ENCODE measurements around the gene FBXL17. TPM values are rescaled to one million over a fixed set of nuclear protein-coding genes. Genes with fewer than 3 reads are reported as not detected.

Gene FBXL17
- total and polyA plus RNA-seq, 2 donors (not counting 1 experiment from before 2014, with no cell fraction given), result 7.3 to 40.3 TPM

DNA sequence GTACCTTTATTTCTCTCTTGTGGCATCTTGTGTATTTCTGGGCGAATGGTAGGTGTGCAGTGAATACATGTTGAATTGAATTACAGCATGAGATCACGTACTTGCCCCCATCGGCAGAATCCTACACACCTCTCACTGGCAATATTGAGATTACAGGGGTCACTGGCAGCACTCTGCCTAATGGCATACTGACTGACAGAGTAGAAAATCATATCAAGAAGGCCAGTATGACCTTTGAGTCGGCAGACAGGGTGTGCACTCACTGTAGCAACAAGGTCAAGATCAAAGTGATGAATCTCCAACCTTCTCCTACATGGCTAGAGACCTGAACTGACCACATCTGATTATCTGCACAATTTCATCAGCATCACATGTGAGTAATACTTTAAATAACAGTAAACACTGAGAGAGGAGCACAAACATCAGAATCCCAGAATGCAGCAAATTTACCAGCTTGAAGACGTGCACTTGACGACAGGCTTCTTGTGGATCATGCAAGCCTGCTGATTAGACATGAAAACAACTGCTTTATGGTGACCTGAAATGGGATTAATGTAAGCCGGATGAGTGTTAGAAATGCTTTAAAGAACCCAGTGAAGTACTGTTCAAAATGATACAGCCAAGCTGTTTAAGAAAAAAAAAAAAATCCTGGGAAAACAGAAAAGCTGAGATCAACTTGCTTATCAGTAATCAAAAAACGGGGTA is 444.1 kb downstream of the FBXL17 start:
- H3K4me3 Mint-ChIP-seq, result no peak overlapping the region
- H4K20me1 ChIP-seq (ENCODE audit: control insufficient read depth, insufficient read depth, low read length, poor library complexity, severe bottlenecking), result no peaks in the 10 kb centered on the region
- H3K27me3 ChIP-seq (replicated peaks in 1 of 4; ENCODE audit: control extremely low read depth in 1 of 4, control insufficient read depth in 3 of 4, insufficient read depth in 4 of 4, low read length in 3 of 4), result no peaks in the 10 kb centered on the region
- H3K4me2 ChIP-seq (replicated peaks; ENCODE audit: low read depth, low read length, poor library complexity, severe bottlenecking), result no peak overlapping the region
- DNase-seq (no peak), ATAC-seq (ENCODE audit: low read depth) (no peak)
- H3K9ac ChIP-seq (ENCODE audit: low read length), result no peak overlapping the region
- TF ChIP-seq, protein P1, sequence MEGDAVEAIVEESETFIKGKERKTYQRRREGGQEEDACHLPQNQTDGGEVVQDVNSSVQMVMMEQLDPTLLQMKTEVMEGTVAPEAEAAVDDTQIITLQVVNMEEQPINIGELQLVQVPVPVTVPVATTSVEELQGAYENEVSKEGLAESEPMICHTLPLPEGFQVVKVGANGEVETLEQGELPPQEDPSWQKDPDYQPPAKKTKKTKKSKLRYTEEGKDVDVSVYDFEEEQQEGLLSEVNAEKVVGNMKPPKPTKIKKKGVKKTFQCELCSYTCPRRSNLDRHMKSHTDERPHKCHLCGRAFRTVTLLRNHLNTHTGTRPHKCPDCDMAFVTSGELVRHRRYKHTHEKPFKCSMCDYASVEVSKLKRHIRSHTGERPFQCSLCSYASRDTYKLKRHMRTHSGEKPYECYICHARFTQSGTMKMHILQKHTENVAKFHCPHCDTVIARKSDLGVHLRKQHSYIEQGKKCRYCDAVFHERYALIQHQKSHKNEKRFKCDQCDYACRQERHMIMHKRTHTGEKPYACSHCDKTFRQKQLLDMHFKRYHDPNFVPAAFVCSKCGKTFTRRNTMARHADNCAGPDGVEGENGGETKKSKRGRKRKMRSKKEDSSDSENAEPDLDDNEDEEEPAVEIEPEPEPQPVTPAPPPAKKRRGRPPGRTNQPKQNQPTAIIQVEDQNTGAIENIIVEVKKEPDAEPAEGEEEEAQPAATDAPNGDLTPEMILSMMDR (IDR thresholded peaks at IDR 0.05), result no peak
- TF ChIP-seq EZH2 (IDR thresholded peaks at IDR 0.05; ENCODE audit: borderline replicate concordance, insufficient read depth, low read depth, low read length, poor library complexity, severe bottlenecking), result no peak
- no peaks in the 10 kb centered on the region for H3K9me3 Mint-ChIP-seq (ENCODE audit: insufficient read depth)
- no peaks in the 10 kb centered on the region for H3K4me1 ChIP-seq (ENCODE audit: control insufficient read depth in 2 of 2, insufficient read depth in 2 of 2, low read length in 2 of 2)
- no peaks in the 10 kb centered on the region for H3K36me3 ChIP-seq (replicated peaks in 1 of 2; ENCODE audit: control extremely low read depth in 1 of 2, control insufficient read depth in 1 of 2, extremely low read depth in 1 of 2, insufficient read depth in 2 of 2, low read length in 1 of 2)
- H3K27ac ChIP-seq (ENCODE audit: low read length in 2 of 2), result no peak overlapping the region
- no peak overlapping the region for H3K4me3 ChIP-seq (ENCODE audit: control extremely low read depth in 1 of 5, extremely low read depth in 1 of 5, insufficient read depth in 1 of 5, low read depth in 2 of 5, low read length in 4 of 5)
- intact Hi-C loops (cut with micrococcal nuclease), result no loop called here
- POLR2A ChIA-PET, result no interaction called here
- WGBS (ENCODE audit: insufficient coverage), result 86% methylated on average over 2 of the region's 8 CpGs
- H3K9me3 ChIP-seq (ENCODE audit: control extremely low read depth in 1 of 3, control insufficient read depth in 2 of 3, insufficient read depth in 1 of 3, low read length in 2 of 3), result no peaks in the 10 kb centered on the region
- H3K27ac Mint-ChIP-seq, result no peak overlapping the region
- H2AFZ ChIP-seq (ENCODE audit: insufficient read depth, low read depth, low read length, poor library complexity, severe bottlenecking), result no peak overlapping the region
- H3K79me2 ChIP-seq (ENCODE audit: control insufficient read depth, insufficient read depth, low read length), result no peaks in the 10 kb centered on the region
- no peaks in the 10 kb centered on the region for H3K27me3 Mint-ChIP-seq
- no peaks in the 10 kb centered on the region for H3K4me1 Mint-ChIP-seq
- CTCF ChIA-PET, result interaction anchor here (0.6 kb wide), 1 partner anchor 55 kb away, joined by 3 read pairs; no protein-coding TSS in a partner anchor

DNA sequence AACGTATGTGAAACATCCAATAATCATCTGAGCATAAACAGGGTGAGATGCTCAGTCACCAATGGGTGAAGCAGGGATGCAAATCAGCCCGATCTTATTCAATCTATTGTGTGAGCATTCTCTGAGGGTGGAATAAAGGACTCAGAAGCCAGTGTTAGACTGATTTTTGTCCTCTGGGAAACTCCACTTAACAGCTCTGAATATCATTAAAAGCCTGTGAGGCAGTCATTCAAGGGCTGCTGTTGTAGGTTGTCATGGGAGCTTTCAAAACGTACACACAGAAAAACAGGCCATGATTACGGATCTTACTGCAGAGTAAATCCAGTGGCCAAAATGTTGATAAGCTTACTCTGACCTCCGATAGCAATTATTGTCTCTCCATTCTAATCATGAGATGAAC is 444.7 kb downstream of the FBXL17 start:
- CTCF ChIA-PET, result no interaction called here
- H3K9me3 Mint-ChIP-seq (ENCODE audit: insufficient read depth), result no peaks in the 10 kb centered on the region
- Histone ChIP-seq H3K9ac (ENCODE audit: low read length) (no peak overlapping the region), H3K27ac (ENCODE audit: low read length in 2 of 2) (no peak overlapping the region), H3K4me1 (ENCODE audit: control insufficient read depth in 2 of 2, insufficient read depth in 2 of 2, low read length in 2 of 2) (no peaks in the 10 kb centered on the region), H4K20me1 (ENCODE audit: control insufficient read depth, insufficient read depth, low read length, poor library complexity, severe bottlenecking) (no peaks in the 10 kb centered on the region), H3K4me3 (ENCODE audit: control extremely low read depth in 1 of 5, extremely low read depth in 1 of 5, insufficient read depth in 1 of 5, low read depth in 2 of 5, low read length in 4 of 5) (no peak overlapping the region), H2AFZ (ENCODE audit: insufficient read depth, low read depth, low read length, poor library complexity, severe bottlenecking) (no peak overlapping the region), H3K27me3 (replicated peaks in 1 of 4; ENCODE audit: control extremely low read depth in 1 of 4, control insufficient read depth in 3 of 4, insufficient read depth in 4 of 4, low read length in 3 of 4) (no peaks in the 10 kb centered on the region), H3K79me2 (ENCODE audit: control insufficient read depth, insufficient read depth, low read length) (no peaks in the 10 kb centered on the region), H3K9me3 (ENCODE audit: control extremely low read depth in 1 of 3, control insufficient read depth in 2 of 3, insufficient read depth in 1 of 3, low read length in 2 of 3) (no peaks in the 10 kb centered on the region), H3K4me2 (replicated peaks; ENCODE audit: low read depth, low read length, poor library complexity, severe bottlenecking) (no peak overlapping the region), H3K36me3 (replicated peaks in 1 of 2; ENCODE audit: control extremely low read depth in 1 of 2, control insufficient read depth in 1 of 2, extremely low read depth in 1 of 2, insufficient read depth in 2 of 2, low read length in 1 of 2) (no peaks in the 10 kb centered on the region)
- no peaks in the 10 kb centered on the region for H3K4me1 Mint-ChIP-seq
- no peak overlapping the region for H3K4me3 Mint-ChIP-seq
- H3K27me3 Mint-ChIP-seq, result no peaks in the 10 kb centered on the region
- 100% methylated on average over 1 of the region's 5 CpGs for WGBS (ENCODE audit: insufficient coverage)
- no peak overlapping the region for H3K27ac Mint-ChIP-seq
- DNase-seq, result no peak
- POLR2A ChIA-PET, result no interaction called here
- intact Hi-C loops (cut with micrococcal nuclease), result no loop called here
- TF ChIP-seq, protein P1 (IDR thresholded peaks at IDR 0.05), result no peak
- no peak for TF ChIP-seq EZH2 (IDR thresholded peaks at IDR 0.05; ENCODE audit: borderline replicate concordance, insufficient read depth, low read depth, low read length, poor library complexity, severe bottlenecking)
- no peak for ATAC-seq (ENCODE audit: low read depth)
